HG02798 (cell line): ENCODE results near the gene RBM25.
"Not testable (repeated sequence)": the region's sequence is repeated elsewhere in the genome, so short reads cannot be mapped to it uniquely, and the experiment has no call there.

Experiments used
- ATAC-seq: cut with Tn5 transposase; IDR thresholded peaks from one replicate; pipeline ENCODE4 v1.9.1; 2021; ENCODE audit warnings: mild to moderate bottlenecking; ENCODE audit not compliant: unreplicated experiment, poor library complexity

RBM25 gene

GRCh38 chr14:73058224-73058921 lies at the start of gene RBM25:
Gene RBM25 (plus strand): TSS chr14:73058534. CDS start chr14:73071642, 13,108 bp downstream.
- ATAC-seq: peak; percentile 97

- not testable (repeated sequence) for ATAC-seq
Measured at GRCh38 chr14:73011189-73011588, 47.1 kb upstream of the RBM25 start.

- ATAC-seq: peak; percentile 90
Measured at GRCh38 chr14:73014105-73014504, 44.2 kb upstream of the RBM25 start.

GRCh38 chr14:73015552-73015951 lies 42.8 kb upstream of the RBM25 start:
- not testable (repeated sequence) for ATAC-seq

GRCh38 chr14:73016011-73016410 lies 42.3 kb upstream of the RBM25 start:
- not testable (repeated sequence) for ATAC-seq

GRCh38 chr14:73022051-73022450 lies 36.3 kb upstream of the RBM25 start:
- no peak for ATAC-seq

GRCh38 chr14:73025544-73025943 lies 32.8 kb upstream of the RBM25 start:
- no peak for ATAC-seq

GRCh38 chr14:73026243-73026844 lies 32.0 kb upstream of the RBM25 start:
- no peak for ATAC-seq

- peak; percentile 97 for ATAC-seq
Measured at GRCh38 chr14:73026845-73027542, 31.3 kb upstream of the RBM25 start, which contains the start of gene ZFYVE1. Gene ZFYVE1 (minus strand): TSS chr14:73027106. CDS start chr14:73024508, 2,598 bp downstream.

- no peak for ATAC-seq
Measured at GRCh38 chr14:73027546-73027945, 30.8 kb upstream of the RBM25 start.

- ATAC-seq: no peak
Measured at GRCh38 chr14:73027984-73028383, 30.4 kb upstream of the RBM25 start.

- ATAC-seq: not testable (repeated sequence)
Measured at GRCh38 chr14:73036706-73037450, 21.5 kb upstream of the RBM25 start.

GRCh38 chr14:73047808-73048207 lies 10.5 kb upstream of the RBM25 start:
- ATAC-seq: no peak

GRCh38 chr14:73049428-73049827 lies 8.9 kb upstream of the RBM25 start:
- ATAC-seq: no peak

GRCh38 chr14:73055251-73055650 lies 3.1 kb upstream of the RBM25 start:
- no peak for ATAC-seq

GRCh38 chr14:73057944-73058223 lies 450 bp upstream of the RBM25 start:
- ATAC-seq: no peak

- peak; percentile 3 for ATAC-seq
Measured at GRCh38 chr14:73058922-73059673, 764 bp downstream of the RBM25 start.

- ATAC-seq: no peak
Measured at GRCh38 chr14:73069585-73069984, 11.3 kb downstream of the RBM25 start.

- no peak for ATAC-seq
Measured at GRCh38 chr14:73091044-73091443, 32.7 kb downstream of the RBM25 start.

- ATAC-seq: no peak
Measured at GRCh38 chr14:73097421-73097820, 39.1 kb downstream of the RBM25 start.
